ENCODE data around the gene GNA14. TPM values are rescaled to one million over a fixed set of nuclear protein-coding genes. Genes with fewer than 3 reads are reported as not detected.

The GNA14 gene
- total RNA-seq, 4 donors from 2014 or later, result 3.9 to 12.4 (median 8.9) TPM

- no peak for TF ChIP-seq POLR2A (IDR thresholded peaks at IDR 0.05)
- no peak for TF ChIP-seq CTCF (IDR thresholded peaks at IDR 0.05)
- no peaks in the 10 kb centered on the region for H3K9me3 ChIP-seq
- H3K4me1 ChIP-seq, result no peaks in the 10 kb centered on the region
- no peak for DNase-seq
- no peak overlapping the region for H3K4me3 ChIP-seq
- H3K27me3 ChIP-seq, result no peaks in the 10 kb centered on the region
- H3K36me3 ChIP-seq, result no peaks in the 10 kb centered on the region
- no peak overlapping the region for H3K27ac ChIP-seq
These were observed 134.7 kb downstream of the GNA14 start for GRCh38 chr9:77513457-77513856.

- no peaks in the 10 kb centered on the region for H3K4me1 ChIP-seq
- no peak for TF ChIP-seq CTCF (IDR thresholded peaks at IDR 0.05)
These were observed 135.2 kb downstream of the GNA14 start for GRCh38 chr9:77512876-77513275.

GRCh38 chr9:77511525-77511924 is 136.6 kb downstream of the GNA14 start:
- no peaks in the 10 kb centered on the region for H3K9me3 ChIP-seq
- no peaks in the 10 kb centered on the region for H3K36me3 ChIP-seq
- TF ChIP-seq CTCF (IDR thresholded peaks at IDR 0.05) (no peak), POLR2A (IDR thresholded peaks at IDR 0.05) (no peak)
- DNase-seq, result no peak
- no peak overlapping the region for H3K4me3 ChIP-seq
- no peak overlapping the region for H3K27ac ChIP-seq
- no peaks in the 10 kb centered on the region for H3K27me3 ChIP-seq
- H3K4me1 ChIP-seq, result no peaks in the 10 kb centered on the region

More at GRCh38 chr9:77512876-77513275, 135.2 kb downstream of the GNA14 start:
- H3K36me3 ChIP-seq, result no peaks in the 10 kb centered on the region
- no peaks in the 10 kb centered on the region for H3K9me3 ChIP-seq
- no peak for DNase-seq
- no peak overlapping the region for H3K27ac ChIP-seq
- no peak overlapping the region for H3K4me3 ChIP-seq
- H3K27me3 ChIP-seq, result no peaks in the 10 kb centered on the region

GRCh38 chr9:77510666-77511065 is 137.5 kb downstream of the GNA14 start:
- Histone ChIP-seq H3K4me1 (no peaks in the 10 kb centered on the region), H3K9me3 (no peaks in the 10 kb centered on the region), H3K27ac (no peak overlapping the region), H3K27me3 (no peaks in the 10 kb centered on the region), H3K4me3 (no peak overlapping the region), H3K36me3 (no peaks in the 10 kb centered on the region)
- no peak for DNase-seq
- no peak for TF ChIP-seq CTCF (IDR thresholded peaks at IDR 0.05)
- no peak for TF ChIP-seq POLR2A (IDR thresholded peaks at IDR 0.05)

- Histone ChIP-seq H3K4me3 (no peak overlapping the region), H3K27me3 (no peaks in the 10 kb centered on the region), H3K4me1 (no peaks in the 10 kb centered on the region), H3K9me3 (no peaks in the 10 kb centered on the region), H3K27ac (no peak overlapping the region), H3K36me3 (no peaks in the 10 kb centered on the region)
- TF ChIP-seq CTCF (IDR thresholded peaks at IDR 0.05) (no peak), POLR2A (IDR thresholded peaks at IDR 0.05) (no peak)
- DNase-seq, result no peak
These were observed 139.7 kb downstream of the GNA14 start for GRCh38 chr9:77508396-77508795.

Measured in Peyer's patch (tissue), 4 donors.